ENCODE measurements around the gene POLN.
"Not testable (repeated sequence)": the region's sequence is repeated elsewhere in the genome, so short reads cannot be mapped to it uniquely, and the experiment has no call there.

The POLN gene

GRCh38 chr4:2251073-2251794 lies 9.3 kb upstream of the POLN start:
- DNase-seq (ENCODE audit: low read depth): no peak

- DNase-seq (ENCODE audit: low read depth): no peak
Observed at GRCh38 chr4:2250357-2251072, 8.6 kb upstream of the POLN start.

GRCh38 chr4:2249526-2250356 lies 7.8 kb upstream of the POLN start:
- DNase-seq (ENCODE audit: low read depth): no peak

- no peak for DNase-seq (ENCODE audit: low read depth)
Observed at GRCh38 chr4:2248821-2249261, 6.9 kb upstream of the POLN start.

- no peak for DNase-seq (ENCODE audit: low read depth)
Observed at GRCh38 chr4:2248044-2248780, 6.3 kb upstream of the POLN start.

- no peak for DNase-seq (ENCODE audit: low read depth)
Observed at GRCh38 chr4:2247128-2248043, 5.5 kb upstream of the POLN start.

- DNase-seq (ENCODE audit: low read depth): no peak
Observed at GRCh38 chr4:2246384-2247127, 4.6 kb upstream of the POLN start.

- no peak for DNase-seq (ENCODE audit: low read depth)
Observed at GRCh38 chr4:2245787-2246275, 3.9 kb upstream of the POLN start.

GRCh38 chr4:2245057-2245786 lies 3.3 kb upstream of the POLN start:
- no peak for DNase-seq (ENCODE audit: low read depth)

- DNase-seq (ENCODE audit: low read depth): no peak
Observed at GRCh38 chr4:2243681-2244380, 1.9 kb upstream of the POLN start.

- no peak for DNase-seq (ENCODE audit: low read depth)
Observed at GRCh38 chr4:2241003-2241402, 918 bp downstream of the POLN start.

GRCh38 chr4:2236944-2237666 lies 4.8 kb downstream of the POLN start:
- DNase-seq (ENCODE audit: low read depth): no peak

GRCh38 chr4:2231082-2231481 lies 10.8 kb downstream of the POLN start:
- DNase-seq (ENCODE audit: low read depth): no peak

GRCh38 chr4:2226261-2226660 lies 15.7 kb downstream of the POLN start:
- no peak for DNase-seq (ENCODE audit: low read depth)

- no peak for DNase-seq (ENCODE audit: low read depth)
Observed at GRCh38 chr4:2222838-2223237, 19.1 kb downstream of the POLN start.

GRCh38 chr4:2221378-2221777 lies 20.5 kb downstream of the POLN start:
- not testable (repeated sequence) for DNase-seq (ENCODE audit: low read depth)

GRCh38 chr4:2220016-2220630 lies 21.8 kb downstream of the POLN start:
- peak; percentile 32 for DNase-seq (ENCODE audit: low read depth)

All from HS-5 (cell line).